Limb (tissue), 2 donors: Measurements from ENCODE around the gene DCDC1.

Source experiments
- DNase-seq, 2 donors: peaks; one replicate each; pipeline ENCODE4 v3.0.0-alpha.2; 2016; ENCODE audit errors: extremely low spot score in 2 of 2

DCDC1 gene

GRCh38 chr11:31109446-31109845 lies 260.1 kb downstream of the DCDC1 start:
- no peak for DNase-seq

DNA sequence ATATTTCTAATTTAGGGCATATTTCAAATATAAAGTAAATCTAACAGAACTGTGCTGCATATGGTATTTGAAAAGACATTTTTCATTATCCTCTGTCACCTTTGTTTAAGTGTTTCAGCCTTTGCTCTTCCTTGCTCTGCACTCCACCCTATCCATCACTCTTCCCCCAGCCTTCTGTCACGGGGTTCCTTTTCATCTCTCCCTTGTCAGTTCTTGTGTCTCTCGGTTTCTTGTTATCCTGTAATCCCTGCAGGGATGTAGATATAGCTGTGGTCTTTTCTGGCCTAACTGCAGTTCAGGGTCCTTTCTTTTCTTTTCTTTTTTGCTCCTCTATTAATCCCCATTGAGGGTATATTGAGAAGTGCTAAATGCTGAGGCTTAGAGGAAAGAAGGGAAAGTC lies 261.9 kb downstream of the DCDC1 start:
- no peak for DNase-seq

GRCh38 chr11:31106968-31107576 lies 262.5 kb downstream of the DCDC1 start:
- peak; percentile 43 to 77 for DNase-seq

- DNase-seq = no peak
Measured at GRCh38 chr11:31106326-31106725, 263.2 kb downstream of the DCDC1 start.

DNA sequence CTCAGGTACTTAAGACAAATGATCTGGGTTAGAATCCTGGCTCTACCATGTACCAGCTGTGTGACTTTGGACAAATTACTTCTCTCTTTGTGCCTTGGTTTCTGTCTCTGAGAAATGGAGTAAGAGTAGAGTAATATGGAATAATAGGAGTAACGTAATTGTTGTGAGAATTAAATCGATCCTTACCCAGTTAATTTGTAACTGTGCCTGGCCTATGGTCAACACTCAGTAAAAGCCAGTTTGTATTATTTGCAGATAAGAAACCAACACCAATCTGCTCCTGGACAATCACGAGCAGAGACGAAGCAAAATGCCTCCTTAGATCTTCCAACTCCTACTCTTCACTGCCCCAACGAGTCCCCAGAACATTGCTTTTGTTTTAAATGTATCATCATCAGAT lies 266.7 kb downstream of the DCDC1 start:
- DNase-seq = no peak

DNA sequence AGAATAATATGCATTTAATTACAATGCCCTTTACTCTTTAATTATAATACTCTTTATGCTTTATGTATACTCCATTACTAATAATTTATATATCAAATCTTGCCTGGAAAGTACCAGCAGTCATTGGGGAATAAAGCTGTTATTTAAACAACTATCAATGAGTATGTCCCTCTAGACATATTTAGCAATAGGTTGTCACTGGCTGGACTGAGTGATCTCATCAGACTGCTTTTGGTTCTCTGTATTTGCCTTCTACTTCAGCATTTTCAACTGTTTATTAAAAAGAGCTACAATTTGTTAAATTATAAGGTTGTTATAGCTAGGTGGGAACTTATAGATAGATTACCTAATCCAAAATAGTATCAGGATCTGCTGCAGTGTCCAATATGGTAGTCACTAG lies 267.2 kb downstream of the DCDC1 start:
- no peak for DNase-seq

DNA sequence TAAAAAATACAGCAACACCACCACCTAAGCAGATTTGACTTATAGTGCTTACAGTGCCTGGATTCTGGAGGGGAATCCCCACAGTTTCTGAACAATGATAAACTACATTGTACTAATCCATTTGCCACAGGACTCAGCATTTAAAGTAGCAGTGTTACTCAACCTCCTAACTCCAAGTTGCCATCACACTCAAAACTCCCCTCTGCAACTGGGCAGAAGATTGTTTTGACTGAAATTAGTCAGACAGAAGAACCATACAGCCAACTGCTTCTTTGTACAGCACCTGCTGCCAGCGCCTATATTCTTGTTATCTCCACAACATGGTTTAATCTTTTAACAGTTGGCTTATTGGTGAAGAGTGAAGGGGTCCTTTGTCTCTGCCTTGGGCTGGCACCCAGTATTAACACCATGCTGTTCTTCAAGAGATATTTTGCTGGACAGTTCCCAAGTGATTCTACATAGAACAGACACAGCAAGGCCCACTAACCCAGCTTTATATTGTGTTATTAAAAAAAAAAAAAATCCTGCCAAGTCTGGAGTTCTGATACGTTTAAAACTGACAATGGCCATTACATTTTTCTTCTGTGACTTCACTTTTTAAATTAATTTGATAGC lies 273.2 kb downstream of the DCDC1 start:
- DNase-seq = no peak

GRCh38 chr11:31092638-31093037 lies 276.9 kb downstream of the DCDC1 start:
- no peak for DNase-seq

GRCh38 chr11:31089117-31089516 lies 280.4 kb downstream of the DCDC1 start:
- no peak for DNase-seq

- no peak for DNase-seq
Measured at GRCh38 chr11:31069447-31070205, 299.9 kb downstream of the DCDC1 start.

GRCh38 chr11:31060880-31061279 lies 308.7 kb downstream of the DCDC1 start:
- no peak for DNase-seq

DNA sequence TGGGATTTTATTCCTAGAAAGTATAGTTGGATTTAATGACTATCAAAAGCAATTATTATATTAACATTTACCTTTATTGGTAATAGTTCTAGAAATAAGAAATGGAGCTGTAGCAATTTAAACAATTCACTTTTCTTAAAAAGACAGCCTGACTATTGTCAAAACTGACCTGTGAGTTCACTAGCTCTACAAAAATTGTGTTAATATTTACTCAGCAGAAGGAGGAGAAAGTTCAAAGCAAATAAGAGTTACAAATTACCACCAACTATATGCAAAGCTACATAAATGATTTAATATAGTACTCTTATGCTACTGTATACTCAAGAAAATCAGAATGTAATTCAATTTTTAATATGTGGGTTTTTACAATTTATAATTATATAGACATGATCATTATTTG lies 310.0 kb downstream of the DCDC1 start:
- DNase-seq = no peak

- peak in 1 of 2 donors; percentile 30 for DNase-seq
Measured at GRCh38 chr11:31050061-31050765, 319.3 kb downstream of the DCDC1 start.

- DNase-seq = no peak
Measured at GRCh38 chr11:31045335-31045734, 324.2 kb downstream of the DCDC1 start.

DNA sequence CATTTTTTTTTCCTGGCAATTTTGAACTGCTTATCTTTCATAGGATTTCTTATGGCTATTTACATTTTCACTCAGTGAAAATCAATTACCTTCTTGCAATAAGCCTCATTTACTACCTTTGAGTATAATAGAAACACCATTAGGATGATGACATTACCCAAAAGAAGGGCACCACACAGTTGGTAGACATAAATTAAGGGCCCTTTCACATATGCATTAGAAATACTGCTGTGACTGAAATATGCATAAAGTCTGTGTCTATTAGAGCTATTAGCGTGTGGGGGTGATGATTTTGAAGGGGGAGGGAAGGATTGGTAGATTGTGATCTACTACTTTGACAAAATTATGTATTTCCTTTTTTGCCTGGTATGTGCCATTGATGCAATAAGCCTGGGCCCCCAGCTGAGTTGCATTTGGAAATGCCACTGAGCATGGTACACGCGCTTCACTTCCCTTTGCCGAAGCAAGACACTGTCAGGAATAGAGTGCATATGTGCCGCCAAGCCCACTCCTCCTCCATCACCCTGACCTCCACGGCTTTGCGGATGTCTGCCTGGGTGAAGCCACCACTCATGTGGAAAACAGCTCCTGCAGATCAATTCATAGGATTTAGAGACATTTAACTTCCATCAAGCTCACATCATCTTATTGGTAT lies 339.3 kb downstream of the DCDC1 start:
- no peak for DNase-seq

DNA sequence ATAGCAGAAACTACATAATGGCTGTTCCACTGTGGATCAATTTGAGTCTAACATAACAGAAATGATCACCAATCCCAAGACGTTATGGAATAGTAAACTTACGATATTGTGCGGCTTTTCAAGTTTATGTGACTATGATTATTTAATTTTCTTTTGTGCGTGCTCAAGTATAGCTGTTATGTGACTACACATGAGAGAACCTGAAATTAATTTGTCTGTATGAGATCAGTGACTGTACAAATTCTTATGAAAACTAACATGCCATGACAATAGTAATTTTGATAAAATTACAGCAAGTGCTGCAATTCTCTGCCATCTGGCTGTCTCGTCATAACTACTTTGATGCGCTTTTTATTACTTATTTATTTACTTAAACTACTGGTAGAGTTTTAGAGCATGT lies 343.2 kb downstream of the DCDC1 start:
- DNase-seq = no peak

GRCh38 chr11:31022080-31022479 lies 347.5 kb downstream of the DCDC1 start:
- DNase-seq = no peak

- no peak for DNase-seq
Measured at GRCh38 chr11:31019786-31020185, 349.8 kb downstream of the DCDC1 start.

- no peak for DNase-seq
Measured at GRCh38 chr11:31005202-31005601, 364.3 kb downstream of the DCDC1 start.

DNA sequence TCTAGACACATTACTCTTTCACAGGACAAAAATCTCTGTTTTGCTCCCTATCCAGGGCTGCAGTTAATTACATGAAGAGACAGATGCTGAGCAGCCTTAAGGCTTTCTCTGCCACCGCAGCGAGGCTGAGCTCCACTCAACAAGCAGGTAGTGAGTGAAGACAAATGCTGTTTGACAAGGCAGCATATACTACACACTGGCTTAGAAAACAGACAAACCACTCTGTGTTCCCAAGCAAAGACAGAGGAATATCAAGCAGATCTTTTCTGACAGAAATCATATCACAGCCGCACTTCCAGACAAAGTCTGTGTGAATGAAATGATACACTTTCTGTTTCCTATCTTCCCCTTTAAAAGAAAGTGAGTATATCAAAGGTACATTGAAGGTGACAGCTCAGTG lies 368.1 kb downstream of the DCDC1 start:
- DNase-seq = no peak

DNA sequence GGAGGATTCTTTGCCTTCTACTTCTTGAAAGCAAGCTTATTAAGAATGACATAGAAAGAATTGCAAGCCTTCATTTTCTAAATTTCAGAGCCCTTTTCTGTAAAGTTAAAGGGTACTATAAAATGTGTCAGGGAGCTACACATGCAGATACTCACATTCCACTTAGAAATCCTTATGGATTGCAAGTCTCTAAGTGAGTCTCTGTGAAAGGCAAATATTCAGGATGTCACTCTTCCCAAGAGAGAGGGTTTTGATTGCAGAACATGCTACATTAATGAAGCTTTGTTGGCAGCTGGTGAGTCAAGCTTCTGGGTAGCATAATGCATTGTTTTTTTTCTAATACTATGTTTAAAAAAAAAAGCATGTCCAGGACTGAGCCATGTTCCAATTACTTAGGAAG lies 369.2 kb downstream of the DCDC1 start:
- no peak for DNase-seq

- no peak for DNase-seq
Measured at GRCh38 chr11:30992513-30992849, 377.1 kb downstream of the DCDC1 start.
